Occipital lobe (tissue), 2 donors: ENCODE results near the gene KLRB1. TPM values are rescaled to one million over a fixed set of nuclear protein-coding genes. Genes with fewer than 3 reads are reported as not detected.

Source experiments
- small RNA-seq: library from RNA; depleted of rRNA; stranded (forward); fragments of <200 nt; gene quantifications from one replicate; pipeline ENCODE3, GENCODE V24; 2014
- total RNA-seq: library from RNA; depleted of rRNA; stranded (reverse); fragments of >200 nt; gene quantifications from one replicate; pipeline ENCODE4 v1.2.3, GENCODE V29; 2014

Gene KLRB1
- total RNA-seq, 1 donor from 2014 or later = not detected

Small RNA genes lying within 50 kb of the gene (small RNA-seq; reads per million reads assigned to genes)
- gene AC010186.4 (not detected), gene RNU6-700P (not detected)

Other genes starting within 250 kb of the KLRB1 start
- 11.4 TPM for gene CLEC2D, start 61.8 kb upstream of the KLRB1 start, total RNA-seq
- gene CLECL1, start 125.2 kb upstream of the KLRB1 start, total RNA-seq = not detected
- 0.62 TPM for gene CD69, start 153.0 kb upstream of the KLRB1 start, total RNA-seq
- 0.47 TPM for gene KLRF1, start 219.6 kb upstream of the KLRB1 start, total RNA-seq